Subcutaneous abdominal adipose tissue (tissue), 5 donors: ENCODE data around the gene OSBPL1A.

Experiments
- H3K27ac ChIP-seq: one replicate; pipeline ENCODE4 v1.7.0; 2013; ENCODE audit warnings: low read depth, mild to moderate bottlenecking, inconsistent platforms, low read length, moderate library complexity
- H3K27me3 ChIP-seq, 5 donors: one replicate each; pipeline ENCODE4 v1.7.0; 2013; ENCODE audit warnings: low read length in 5 of 5, inconsistent platforms in 1 of 5; ENCODE audit not compliant: control insufficient read depth in 5 of 5, insufficient read depth in 4 of 5
- H3K36me3 ChIP-seq, 5 donors: one replicate each; pipeline ENCODE4 v1.7.0; 2013; ENCODE audit warnings: low read length in 5 of 5; ENCODE audit not compliant: control insufficient read depth in 5 of 5, insufficient read depth in 5 of 5
- H3K4me1 ChIP-seq, 5 donors: one replicate each; pipeline ENCODE4 v1.7.0; 2013; ENCODE audit warnings: low read length in 5 of 5, mild to moderate bottlenecking in 3 of 5, moderate library complexity in 1 of 5; ENCODE audit not compliant: control insufficient read depth in 5 of 5, insufficient read depth in 5 of 5
- H3K4me3 ChIP-seq, 5 donors: one replicate each; pipeline ENCODE4 v1.7.0; 2013; ENCODE audit warnings: low read length in 5 of 5, low read depth in 1 of 5
- H3K9ac ChIP-seq, 5 donors: one replicate each; pipeline ENCODE4 v1.7.0; 2013; ENCODE audit warnings: low read length in 5 of 5, mild to moderate bottlenecking in 4 of 5, moderate library complexity in 3 of 5
- H3K9me3 ChIP-seq, 5 donors: one replicate each; pipeline ENCODE4 v1.7.0; 2013; ENCODE audit warnings: low read length in 5 of 5; ENCODE audit not compliant: control insufficient read depth in 5 of 5
- donor health status: healthy.
- donor health status: healthy.
- donor health status: healthy.
- donor health status: healthy.
- donor health status: healthy.

The OSBPL1A gene

DNA sequence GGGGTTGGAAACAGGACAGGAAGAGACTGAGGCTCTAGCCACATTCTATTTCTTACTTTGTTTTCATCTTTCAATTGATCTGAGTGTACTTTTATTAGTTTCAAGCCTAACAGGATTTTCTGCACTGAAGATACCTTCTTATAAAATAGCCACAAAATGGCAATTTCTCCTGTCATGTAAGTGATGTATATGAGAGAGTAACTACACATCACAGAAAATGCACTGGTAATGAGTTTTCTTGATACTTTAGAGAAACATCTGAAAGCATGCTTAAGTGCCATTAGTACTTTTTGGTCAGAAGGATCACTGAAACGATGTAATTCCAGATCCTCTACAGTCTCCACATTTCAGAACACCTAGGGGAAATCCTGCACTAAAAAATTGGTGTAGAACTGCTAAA is 153.9 kb downstream of the OSBPL1A start:
- Histone ChIP-seq H3K4me1 (peaks cover 0 to 16% (median 8%) of the 10 kb centered on the region in 5 donors), H3K9ac (no peak overlapping the region), H3K36me3 (peaks cover 2 to 8% (median 4%) of the 10 kb centered on the region in 5 donors), H3K27ac (no peak overlapping the region), H3K9me3 (no peaks in the 10 kb centered on the region), H3K4me3 (no peak overlapping the region), H3K27me3 (no peaks in the 10 kb centered on the region)

GRCh38 chr18:24239341-24239740 is 158.3 kb downstream of the OSBPL1A start:
- H3K9me3 ChIP-seq: no peaks in the 10 kb centered on the region
- H3K4me1 ChIP-seq: peaks cover 3 to 31% (median 25%) of the 10 kb centered on the region in 5 donors
- H3K27ac ChIP-seq: no peak overlapping the region
- H3K4me3 ChIP-seq: no peak overlapping the region
- no peaks in the 10 kb centered on the region for H3K27me3 ChIP-seq
- H3K36me3 ChIP-seq: peaks cover 15 to 35% (median 19%) of the 10 kb centered on the region in 5 donors
- no peak overlapping the region for H3K9ac ChIP-seq

DNA sequence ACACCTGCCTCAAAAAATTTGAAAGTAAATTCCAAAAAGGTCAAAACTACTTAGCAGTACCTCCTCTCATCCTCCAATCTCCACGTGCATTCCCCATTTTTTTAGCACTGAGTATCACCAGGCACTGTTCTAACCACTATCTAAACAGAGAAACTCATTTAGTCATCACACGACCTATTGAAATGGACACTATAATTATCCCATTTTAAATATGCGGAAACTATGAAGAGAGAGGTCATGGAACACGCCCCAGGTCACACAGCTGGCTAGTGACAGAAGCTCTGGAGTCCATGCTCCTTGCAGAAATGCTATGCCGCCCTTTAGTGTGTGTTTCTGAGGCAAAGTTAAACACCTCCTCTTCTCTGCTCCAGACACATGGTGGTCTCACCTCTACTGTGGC is 159.2 kb downstream of the OSBPL1A start:
- Histone ChIP-seq H3K27ac (no peak overlapping the region), H3K36me3 (peaks cover 15 to 35% (median 19%) of the 10 kb centered on the region in 5 donors), H3K9me3 (no peaks in the 10 kb centered on the region), H3K4me3 (no peak overlapping the region), H3K9ac (no peak overlapping the region), H3K27me3 (no peaks in the 10 kb centered on the region), H3K4me1 (peaks cover 3 to 36% (median 31%) of the 10 kb centered on the region in 5 donors)

- H3K9ac ChIP-seq: peak overlapping the region in 1 of 5 donors; percentile 13
- H3K4me3 ChIP-seq: no peak overlapping the region
- no peaks in the 10 kb centered on the region for H3K27me3 ChIP-seq
- peaks cover 7 to 60% (median 53%) of the 10 kb centered on the region in 5 donors for H3K4me1 ChIP-seq
- peaks cover 15 to 35% (median 19%) of the 10 kb centered on the region in 5 donors for H3K36me3 ChIP-seq
- H3K27ac ChIP-seq: peak overlapping the region; percentile 80
- H3K9me3 ChIP-seq: no peaks in the 10 kb centered on the region
These were observed 162.7 kb downstream of the OSBPL1A start for GRCh38 chr18:24234850-24235418.

- Histone ChIP-seq H3K27me3 (no peaks in the 10 kb centered on the region), H3K4me3 (no peak overlapping the region), H3K9me3 (no peaks in the 10 kb centered on the region), H3K4me1 (peaks cover 7 to 58% (median 49%) of the 10 kb centered on the region in 5 donors), H3K27ac (peak overlapping the region; percentile 80), H3K9ac (peak overlapping the region in 1 of 5 donors; percentile 31), H3K36me3 (peaks cover 15 to 36% (median 20%) of the 10 kb centered on the region in 5 donors)
These were observed 163.3 kb downstream of the OSBPL1A start for GRCh38 chr18:24234330-24234729.

GRCh38 chr18:24232800-24233199 is 164.8 kb downstream of the OSBPL1A start:
- Histone ChIP-seq H3K36me3 (peaks cover 6 to 31% (median 14%) of the 10 kb centered on the region in 5 donors), H3K9me3 (no peaks in the 10 kb centered on the region), H3K27me3 (no peaks in the 10 kb centered on the region), H3K9ac (peak overlapping the region in 1 of 5 donors; percentile 16), H3K27ac (peak overlapping the region; percentile 80), H3K4me3 (no peak overlapping the region), H3K4me1 (peaks cover 7 to 55% (median 44%) of the 10 kb centered on the region in 5 donors)

DNA sequence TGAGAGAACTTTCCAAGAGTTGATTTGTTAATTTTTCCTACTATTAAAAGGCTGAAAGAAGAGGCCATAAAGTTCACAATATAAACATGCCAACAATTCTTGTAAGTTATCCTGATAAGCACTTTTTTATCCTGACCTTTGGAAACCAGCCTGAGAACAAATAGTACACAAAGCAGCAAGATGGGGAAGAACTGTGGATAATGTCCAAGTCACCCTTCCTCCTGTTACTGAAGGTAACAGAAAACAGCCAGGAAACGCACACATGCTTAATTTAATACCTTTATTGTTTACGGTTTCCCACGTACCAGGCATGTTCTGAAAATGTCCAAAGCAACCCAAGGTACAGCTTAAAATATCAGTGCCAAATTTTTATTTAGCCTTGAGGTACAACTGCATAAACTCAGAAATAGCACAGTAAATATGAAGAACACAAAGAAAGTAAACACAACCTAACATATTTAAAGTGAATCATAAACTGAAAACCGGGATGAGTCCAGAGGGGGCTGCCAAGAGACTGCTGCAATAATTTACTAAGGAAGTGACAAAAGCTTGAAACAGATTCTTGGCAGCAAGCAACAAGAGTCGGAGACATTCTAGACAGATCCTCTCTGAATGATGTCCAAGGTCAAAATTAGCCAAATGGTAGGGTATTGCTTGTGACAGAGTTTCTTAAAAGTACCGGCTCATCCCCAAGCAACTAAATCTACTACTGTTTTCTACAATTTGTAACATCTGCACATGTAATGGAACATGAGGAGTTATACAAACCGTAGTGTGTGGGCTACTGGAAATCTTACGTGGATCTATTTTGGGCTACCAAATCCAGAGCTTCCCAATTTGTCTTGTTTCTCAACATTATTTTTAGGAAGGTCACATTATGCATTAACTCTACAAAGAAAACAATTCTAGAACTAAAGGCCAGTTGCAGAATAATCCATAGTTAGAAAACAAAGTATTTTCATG is 165.6 kb downstream of the OSBPL1A start:
- peak overlapping the region in 3 of 5 donors; percentile 16 to 57 (median 37) for H3K9ac ChIP-seq
- peaks cover 7 to 55% (median 44%) of the 10 kb centered on the region in 5 donors for H3K4me1 ChIP-seq
- H3K27me3 ChIP-seq: no peaks in the 10 kb centered on the region
- peak overlapping the region in 1 of 5 donors; percentile 34 for H3K4me3 ChIP-seq
- peaks cover 6 to 28% (median 12%) of the 10 kb centered on the region in 5 donors for H3K36me3 ChIP-seq
- no peaks in the 10 kb centered on the region for H3K9me3 ChIP-seq
- H3K27ac ChIP-seq: peak overlapping the region; percentile 80

- H3K9ac ChIP-seq: no peak overlapping the region
- H3K27ac ChIP-seq: peak overlapping the region; percentile 80
- H3K36me3 ChIP-seq: peaks cover 2 to 22% (median 5%) of the 10 kb centered on the region in 5 donors
- no peak overlapping the region for H3K4me3 ChIP-seq
- H3K9me3 ChIP-seq: no peaks in the 10 kb centered on the region
- H3K27me3 ChIP-seq: no peaks in the 10 kb centered on the region
- H3K4me1 ChIP-seq: peaks cover 7 to 43% (median 38%) of the 10 kb centered on the region in 5 donors
These were observed 166.9 kb downstream of the OSBPL1A start for GRCh38 chr18:24230766-24231165.

DNA sequence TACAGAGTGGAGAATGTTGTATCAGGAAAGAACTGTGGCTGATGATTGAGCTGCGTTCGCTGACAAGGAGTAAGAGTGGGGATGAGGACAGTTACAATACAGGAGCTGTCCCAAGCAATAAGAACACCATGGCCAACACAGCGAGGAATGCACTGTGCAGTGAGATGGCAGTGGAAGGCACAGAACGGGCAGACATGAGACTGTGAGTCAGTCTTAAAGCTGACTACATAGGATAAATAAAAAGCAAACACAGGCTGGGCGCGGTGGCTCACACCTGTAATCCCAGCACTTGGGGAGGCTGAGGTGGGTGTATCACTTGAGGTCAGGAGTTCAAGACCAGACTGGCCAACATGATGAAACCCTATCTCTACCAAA is 169.0 kb downstream of the OSBPL1A start:
- Histone ChIP-seq H3K27ac (no peak overlapping the region), H3K9me3 (no peaks in the 10 kb centered on the region), H3K27me3 (no peaks in the 10 kb centered on the region), H3K36me3 (peaks cover 3 to 27% (median 8%) of the 10 kb centered on the region in 5 donors), H3K9ac (no peak overlapping the region), H3K4me3 (no peak overlapping the region), H3K4me1 (peaks cover 4 to 26% (median 23%) of the 10 kb centered on the region in 5 donors)
